Spleen (tissue), 13 donors: ENCODE data around the gene MAS1. TPM values are rescaled to one million over a fixed set of nuclear protein-coding genes. Genes with fewer than 3 reads are reported as not detected.
"Not testable (repeated sequence)": the region's sequence is repeated elsewhere in the genome, so short reads cannot be mapped to it uniquely, and the experiment has no call there.

Experiments
- DNase-seq: peaks from one replicate; pipeline ENCODE4 v3.0.0-alpha.2; 2020
- H3K27ac ChIP-seq, 8 donors: fragments of 200-600 bp; sonication (generic) in 7 of 8; 1 replicate in 4 of 8; 2 replicates in 4 of 8; pipeline versions ENCODE4 v1.5.0 to v1.8.0; 2016 to 2021; ENCODE audit warnings: inconsistent platforms in 4 of 8, mild to moderate bottlenecking in 4 of 8, moderate library complexity in 1 of 8
- H3K27me3 ChIP-seq, 7 donors: fragments of 200-600 bp; sonication (generic) in 6 of 7; replicated peaks in 1 of 7; 1 replicate in 4 of 7; 2 replicates in 3 of 7; pipeline versions ENCODE4 v1.5.0 to v1.8.0; 2016 to 2021; ENCODE audit warnings: inconsistent platforms in 3 of 7, mild to moderate bottlenecking in 1 of 7
- H3K36me3 ChIP-seq, 6 donors: fragments of 200-600 bp; sonication (generic) in 5 of 6; 1 replicate in 4 of 6; 2 replicates in 2 of 6; pipeline versions ENCODE4 v1.5.0 to v1.8.0; 2016 to 2021; ENCODE audit warnings: inconsistent platforms in 2 of 6
- H3K4me1 ChIP-seq, 6 donors: fragments of 200-600 bp; sonication (generic) in 5 of 6; 1 replicate in 3 of 6; 2 replicates in 3 of 6; pipeline versions ENCODE4 v1.5.0 to v1.8.0; 2016 to 2021; ENCODE audit warnings: inconsistent platforms in 3 of 6
- H3K4me3 ChIP-seq, 8 donors: fragments of 200-600 bp; sonication (generic) in 7 of 8; 1 replicate in 4 of 8; 2 replicates in 4 of 8; pipeline versions ENCODE4 v1.5.0 to v1.8.0; 2016 to 2021; ENCODE audit warnings: inconsistent platforms in 4 of 8, mild to moderate bottlenecking in 4 of 8, moderate library complexity in 2 of 8
- H3K9me3 ChIP-seq, 8 donors: fragments of 200-600 bp; sonication (generic) in 7 of 8; 1 replicate in 4 of 8; 2 replicates in 4 of 8; pipeline versions ENCODE4 v1.5.0 to v1.8.0; 2016 to 2021; ENCODE audit warnings: inconsistent platforms in 4 of 8
- POLR2A ChIP-seq, 3 donors: fragments of 450-650 bp; IDR thresholded peaks; one replicate each; pipeline ENCODE4 v1.5.1; 2017; ENCODE audit warnings: antibody characterized with exemption in 3 of 3, mild to moderate bottlenecking in 1 of 3
- POLR2AphosphoS5 ChIP-seq, 3 donors: sonication (generic); formaldehyde crosslinking; IDR thresholded peaks; one replicate each; pipeline ENCODE4 v1.5.1; 2017; ENCODE audit warnings: antibody characterized with exemption in 3 of 3
- WGBS, 5 donors: extraction: QIAGEN DNeasy Blood & Tissue Kit in 3 of 5; methylation state at CpG; one replicate each; pipeline versions ENCODE4 v1.1.5 to v1.1.7; 2013 to 2018; 5-methylcytosine and 5-hydroxymethylcytosine counted together
- intact Hi-C: fragments of 100-400 bp; cut with DNase I; formaldehyde crosslinking; loops from one replicate; pipeline ENCODE4 v1.15.0; 2023; ENCODE audit warnings: low total_unique reads
- long read RNA-seq, 2 donors: transcript quantifications; one replicate each; lab custom pipeline, GENCODE V29; 2026
- polyA plus RNA-seq, 3 donors: library from polyadenylated mRNA; stranded (reverse); fragments of 200-250 nt; gene quantifications; one replicate each; pipeline ENCODE4 v1.2.1, GENCODE V29; 2013
- total RNA-seq, 7 donors: library from RNA; depleted of rRNA in 3 of 7; stranded (reverse); fragments of >200 nt in 3 of 7; fragmentation: NEBNext Ultra II Directional in 4 of 7; extraction: Animal tissue kit (Norgen Biotek cat#: 25700) in 4 of 7; gene quantifications; one replicate each; pipeline versions ENCODE4 v1.1.0 to v1.2.1, GENCODE V29; 2016 to 2021
- TF ChIP-seq, protein P1 (sequence below), 11 experiments: fragments of 200-600 bp in 7 of 11; fragments of 450-650 bp in 4 of 11; sonication (generic) in 4 of 11; IDR thresholded peaks in 8 of 11; conservative IDR thresholded peaks in 3 of 11; 1 replicate in 7 of 11; 2 replicates in 4 of 11; pipeline versions ENCODE4 v1.4.0 to v1.8.0; 2016 to 2021; ENCODE audit warnings: antibody characterized with exemption in 11 of 11, inconsistent platforms in 4 of 11, mild to moderate bottlenecking in 1 of 11
- donor health status: healthy with polysubstance abuse.
- donor health status: DM: no; HTN: no; CAD: no; lungs with moderate emphysema.
- donor health status: DM: no; HTN: no; CAD: no.
- donor health status: Bipolar disorder and iron deficiency.
- donor health status: healthy.
- donor health status: DM: no; HTN: no; CAD: no.
- donor health status: DM: yes; HTN: yes; CAD: no.

The MAS1 gene
- total RNA-seq, result not detected
- under 1 TPM in 1 of 3 donors, not detected in 2; under 0.01 TPM for polyA plus RNA-seq
- long read RNA-seq, donor 1, result 0 reads
- long read RNA-seq, donor 2, result 0 reads

DNA sequence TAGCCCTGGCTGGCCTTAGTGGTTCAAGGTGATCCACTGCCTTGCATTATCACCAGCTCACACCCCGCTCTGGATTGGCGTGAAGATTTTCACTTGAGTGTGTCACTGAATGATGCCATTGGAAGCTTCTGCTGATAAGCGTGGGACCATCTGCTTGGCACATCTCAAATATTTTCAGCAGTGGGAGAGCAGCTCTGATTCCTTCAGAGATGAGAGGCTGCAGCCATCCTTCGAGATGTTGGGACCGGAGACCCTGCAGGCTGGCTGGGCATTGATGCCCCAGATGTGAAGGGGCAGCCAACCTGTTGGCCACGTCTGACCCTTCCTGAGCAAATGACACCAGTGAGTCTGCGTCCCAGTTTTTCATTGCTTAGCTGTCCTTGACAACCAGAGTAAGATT lies at the start of gene MAS1:
Gene MAS1, plus strand, starts transcription at position 197 of the 400 bp plus-strand sequence. CDS start 15,968 bp downstream, outside the sequence.
- intact Hi-C loops, result no loop called here
- no peak within 1 kb of the TSS for H3K27ac ChIP-seq
- DNase-seq, result no peak
- WGBS, 5 donors, result 81 to 86% (median 86%) methylated on average over 7 of the region's 7 CpGs
- H3K9me3 ChIP-seq, result no peaks in the 10 kb centered on the region
- H3K36me3 ChIP-seq, result no peaks in the 10 kb centered on the region
- no peaks in the 10 kb centered on the region for H3K4me1 ChIP-seq
- TF ChIP-seq POLR2A (IDR thresholded peaks at IDR 0.05) (no peak), POLR2AphosphoS5 (IDR thresholded peaks at IDR 0.05) (no peak)
- TF ChIP-seq, protein P1, sequence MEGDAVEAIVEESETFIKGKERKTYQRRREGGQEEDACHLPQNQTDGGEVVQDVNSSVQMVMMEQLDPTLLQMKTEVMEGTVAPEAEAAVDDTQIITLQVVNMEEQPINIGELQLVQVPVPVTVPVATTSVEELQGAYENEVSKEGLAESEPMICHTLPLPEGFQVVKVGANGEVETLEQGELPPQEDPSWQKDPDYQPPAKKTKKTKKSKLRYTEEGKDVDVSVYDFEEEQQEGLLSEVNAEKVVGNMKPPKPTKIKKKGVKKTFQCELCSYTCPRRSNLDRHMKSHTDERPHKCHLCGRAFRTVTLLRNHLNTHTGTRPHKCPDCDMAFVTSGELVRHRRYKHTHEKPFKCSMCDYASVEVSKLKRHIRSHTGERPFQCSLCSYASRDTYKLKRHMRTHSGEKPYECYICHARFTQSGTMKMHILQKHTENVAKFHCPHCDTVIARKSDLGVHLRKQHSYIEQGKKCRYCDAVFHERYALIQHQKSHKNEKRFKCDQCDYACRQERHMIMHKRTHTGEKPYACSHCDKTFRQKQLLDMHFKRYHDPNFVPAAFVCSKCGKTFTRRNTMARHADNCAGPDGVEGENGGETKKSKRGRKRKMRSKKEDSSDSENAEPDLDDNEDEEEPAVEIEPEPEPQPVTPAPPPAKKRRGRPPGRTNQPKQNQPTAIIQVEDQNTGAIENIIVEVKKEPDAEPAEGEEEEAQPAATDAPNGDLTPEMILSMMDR (IDR thresholded peaks at IDR 0.05 in 8 of 11, conservative IDR thresholded peaks at IDR 0.05 in 3 of 11), result no peak
- no peak within 1 kb of the TSS for H3K4me3 ChIP-seq
- peaks cover 0 to 67% (median 0%) of the 10 kb centered on the region in 7 donors for H3K27me3 ChIP-seq

DNA sequence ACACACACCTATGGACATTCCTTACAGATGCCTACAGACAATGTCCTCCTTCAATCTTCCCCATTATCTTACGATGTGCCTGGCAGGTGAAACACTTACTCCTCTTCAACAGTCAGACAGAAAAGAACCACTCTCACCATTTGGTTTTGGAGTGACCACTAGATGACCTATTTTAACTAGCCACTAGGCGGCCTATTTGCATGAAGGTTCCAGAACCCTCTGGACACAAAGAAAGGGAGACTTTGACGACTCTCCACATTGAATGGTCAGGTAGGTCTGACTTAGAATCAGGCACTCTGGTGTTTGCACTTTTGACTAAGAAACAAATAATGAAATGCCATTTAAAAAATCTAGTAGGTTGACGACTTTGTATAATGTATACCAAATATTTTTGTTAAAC lies 48.8 kb upstream of the MAS1 start:
- Histone ChIP-seq H3K27ac (no peak overlapping the region), H3K9me3 (no peaks in the 10 kb centered on the region), H3K27me3 (peaks cover 0 to 4% (median 0%) of the 10 kb centered on the region in 7 donors), H3K4me1 (no peaks in the 10 kb centered on the region), H3K4me3 (no peak overlapping the region), H3K36me3 (no peaks in the 10 kb centered on the region)
- intact Hi-C loops, result no loop called here
- TF ChIP-seq POLR2AphosphoS5 (IDR thresholded peaks at IDR 0.05) (no peak), POLR2A (IDR thresholded peaks at IDR 0.05) (no peak)
- TF ChIP-seq, protein P1 (IDR thresholded peaks at IDR 0.05 in 8 of 11, conservative IDR thresholded peaks at IDR 0.05 in 3 of 11), result no peak
- DNase-seq, result no peak
- 81 to 89% (median 86%) methylated on average over 4 of the region's 4 CpGs for whole genome bisulfite sequencing, 5 donors

DNA sequence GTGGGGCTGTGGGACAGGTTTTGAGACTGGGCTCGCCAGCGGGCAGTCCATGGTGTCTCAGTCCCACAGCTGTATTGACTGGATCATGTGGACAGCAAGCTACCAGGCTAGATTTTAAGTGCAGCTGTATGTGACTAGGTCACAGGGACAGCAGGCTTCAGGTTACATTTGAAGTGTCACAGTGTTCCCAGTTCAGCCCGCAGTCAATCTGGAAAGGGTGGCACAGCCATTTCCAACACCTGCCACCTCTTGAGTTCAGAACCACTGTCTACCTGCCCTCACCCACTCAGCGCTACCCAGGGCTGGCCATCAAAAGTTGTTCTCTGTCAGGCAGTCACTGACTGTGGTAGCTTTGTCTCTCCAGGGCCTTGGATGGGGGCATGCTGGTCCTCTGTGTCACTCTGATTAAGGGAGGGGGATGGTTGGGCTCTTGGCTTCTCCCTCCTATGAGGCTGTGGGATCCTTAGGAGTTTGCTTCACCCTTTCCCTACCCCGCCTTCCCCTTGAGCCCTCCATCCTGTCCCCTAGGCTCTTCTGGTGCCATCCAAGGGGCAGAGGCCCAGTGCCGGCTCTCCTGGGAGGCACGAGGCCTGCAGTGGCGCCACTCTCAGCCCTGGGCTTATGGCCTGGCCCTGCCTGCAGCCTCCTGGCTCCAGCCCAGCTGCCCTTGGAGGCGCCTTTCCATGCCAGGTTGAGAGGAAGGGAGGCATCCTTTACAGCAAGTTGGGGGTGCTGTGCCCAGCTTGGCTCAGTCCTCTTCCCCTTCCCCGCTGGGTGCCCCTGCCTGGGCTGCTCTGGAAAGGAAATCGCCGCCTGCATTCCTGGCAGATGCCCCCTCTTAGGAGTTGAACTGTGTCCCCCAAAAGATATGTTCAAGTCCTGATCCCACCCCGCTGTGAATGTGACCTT lies 45.8 kb upstream of the MAS1 start:
- peaks cover 0 to 21% (median 14%) of the 10 kb centered on the region in 8 donors for H3K9me3 ChIP-seq
- DNase-seq, result no peak
- 77 to 90% (median 86%) methylated on average over 9 to 13 of the region's 13 CpGs for WGBS, 5 donors
- no peaks in the 10 kb centered on the region for H3K27me3 ChIP-seq
- TF ChIP-seq POLR2AphosphoS5 (IDR thresholded peaks at IDR 0.05), result no peak
- no peak for TF ChIP-seq POLR2A (IDR thresholded peaks at IDR 0.05)
- TF ChIP-seq, protein P1 (IDR thresholded peaks at IDR 0.05 in 8 of 11, conservative IDR thresholded peaks at IDR 0.05 in 3 of 11), result no peak
- no peaks in the 10 kb centered on the region for H3K36me3 ChIP-seq
- no peak overlapping the region for H3K27ac ChIP-seq
- intact Hi-C loops, result no loop called here
- H3K4me1 ChIP-seq, result no peaks in the 10 kb centered on the region
- no peak overlapping the region for H3K4me3 ChIP-seq

DNA sequence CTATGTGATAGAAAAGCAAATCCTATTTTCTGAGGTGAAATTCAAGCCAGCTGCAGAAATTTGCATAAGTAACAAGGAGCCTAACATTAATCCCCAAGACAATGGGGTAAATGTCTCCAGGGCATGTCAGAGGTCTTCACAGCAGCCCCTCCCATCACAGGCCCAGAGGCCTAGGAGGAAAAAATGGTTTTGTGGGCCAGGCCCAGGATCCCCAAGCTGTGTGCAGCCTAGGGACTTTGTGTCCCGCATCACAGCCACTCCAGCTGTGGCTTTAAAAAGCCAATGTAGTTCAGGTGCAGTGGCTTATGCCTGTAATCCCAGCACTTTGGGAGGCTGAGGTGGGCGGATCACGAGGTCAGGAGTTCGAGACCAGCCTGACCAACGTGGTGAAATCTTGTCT lies 42.2 kb upstream of the MAS1 start:
- H3K4me1 ChIP-seq, H3K36me3 ChIP-seq, DNase-seq, H3K27me3 ChIP-seq, H3K27ac ChIP-seq, H3K4me3 ChIP-seq, intact Hi-C loops: not testable (repeated sequence)
- 90 to 96% (median 92%) methylated on average over 4 to 5 of the region's 5 CpGs for WGBS, 5 donors
- H3K9me3 ChIP-seq, result peaks cover 0 to 21% (median 14%) of the 10 kb centered on the region in 8 donors

DNA sequence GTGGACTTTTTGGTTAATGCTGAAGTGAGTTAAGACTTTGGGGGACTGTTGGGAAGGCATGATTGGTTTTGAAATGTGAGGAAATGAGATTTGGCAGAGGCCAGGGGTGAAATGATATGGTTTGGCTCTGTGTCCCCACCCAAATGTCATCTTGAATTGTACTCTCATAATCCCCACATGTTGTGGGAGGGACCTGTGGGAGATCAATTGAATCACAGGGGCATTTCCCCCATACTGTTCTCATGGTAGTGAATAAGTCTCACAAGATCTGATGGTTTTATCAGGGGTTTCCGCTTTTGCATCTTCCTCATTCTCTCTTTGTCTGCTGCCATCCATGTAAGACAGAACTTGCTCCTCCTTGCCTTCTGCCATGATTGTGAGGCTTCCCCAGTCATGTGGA lies 40.9 kb upstream of the MAS1 start:
- peaks cover 0 to 21% (median 14%) of the 10 kb centered on the region in 8 donors for H3K9me3 ChIP-seq
- H3K27ac ChIP-seq, H3K36me3 ChIP-seq, H3K27me3 ChIP-seq, H3K4me3 ChIP-seq, H3K4me1 ChIP-seq, DNase-seq, intact Hi-C loops: not testable (repeated sequence)
- WGBS, 5 donors, result 85 to 95% (median 90%) methylated on average over 1 of the region's 1 CpG
